Activated CD8-positive, alpha-beta memory T cell treated with anti-CD3 and anti-CD28 coated beads for 48 hours (primary cell): ENCODE measurements around the gene FGF3.

Source experiments
- DNase-seq, 3 experiments: peaks; one replicate each; pipeline ENCODE4 v3.0.0-alpha.2; 2020; ENCODE audit warnings: low read depth in 2 of 3, low spot score in 2 of 3

Gene FGF3

DNA sequence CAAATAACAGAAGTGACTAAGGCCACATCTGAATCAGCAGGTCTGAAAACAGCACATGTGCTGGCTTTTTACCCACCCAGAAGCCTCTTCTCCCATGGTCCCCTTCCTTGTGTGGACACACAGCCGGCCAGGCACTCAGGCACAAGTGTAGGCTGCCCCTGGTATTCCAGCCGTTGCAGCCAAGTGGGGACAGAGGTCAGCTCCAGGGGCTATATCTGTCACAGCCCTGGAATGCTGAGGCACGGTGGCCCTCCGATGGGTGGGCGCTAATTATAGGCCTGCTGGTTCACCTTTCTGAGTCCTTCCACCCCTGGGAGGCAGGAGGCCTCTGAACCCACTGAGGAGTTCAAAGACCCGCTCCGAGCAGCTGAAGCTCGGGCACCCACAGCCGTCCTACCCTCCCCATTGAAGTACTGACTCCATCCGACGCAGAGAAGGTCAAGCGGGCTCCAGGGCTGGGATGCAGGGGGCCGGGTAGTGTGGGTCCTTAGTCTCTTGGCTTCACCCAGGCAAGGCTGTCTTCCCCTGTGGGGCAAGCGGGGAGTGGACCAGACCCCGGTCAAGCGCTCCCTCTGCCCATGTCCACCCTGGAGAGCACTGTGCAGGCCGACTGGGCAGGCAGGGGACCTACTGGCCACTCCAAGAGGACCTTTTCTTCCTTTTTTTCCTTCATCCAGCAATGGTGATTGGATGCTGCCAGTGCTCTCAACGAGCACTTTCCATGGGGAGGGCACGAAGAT lies 14.3 kb downstream of the FGF3 start:
- DNase-seq, result no peak

GRCh38 chr11:69803604-69804218 lies 15.5 kb downstream of the FGF3 start:
- no peak for DNase-seq

GRCh38 chr11:69803022-69803421 lies 16.2 kb downstream of the FGF3 start:
- DNase-seq, result no peak

DNA sequence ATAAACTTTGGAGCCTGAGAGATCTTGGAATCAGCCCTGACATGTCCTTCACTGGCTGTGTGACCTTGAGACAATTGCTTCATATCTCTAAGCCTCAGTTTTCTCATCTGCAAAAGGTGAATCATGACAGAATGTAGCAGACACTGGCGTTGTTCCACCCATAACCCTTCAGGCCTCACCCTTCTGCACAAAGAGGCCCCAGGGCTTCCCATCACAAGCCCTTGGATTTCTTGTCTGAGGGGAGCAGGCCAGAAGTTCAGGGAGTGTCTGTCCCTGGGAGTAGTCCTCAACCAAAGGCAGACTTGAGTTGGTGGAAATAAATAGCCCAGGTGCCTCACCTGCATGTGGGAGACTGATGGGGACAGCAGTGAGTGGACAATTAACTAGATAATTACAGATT lies 16.6 kb downstream of the FGF3 start:
- DNase-seq, result no peak

DNA sequence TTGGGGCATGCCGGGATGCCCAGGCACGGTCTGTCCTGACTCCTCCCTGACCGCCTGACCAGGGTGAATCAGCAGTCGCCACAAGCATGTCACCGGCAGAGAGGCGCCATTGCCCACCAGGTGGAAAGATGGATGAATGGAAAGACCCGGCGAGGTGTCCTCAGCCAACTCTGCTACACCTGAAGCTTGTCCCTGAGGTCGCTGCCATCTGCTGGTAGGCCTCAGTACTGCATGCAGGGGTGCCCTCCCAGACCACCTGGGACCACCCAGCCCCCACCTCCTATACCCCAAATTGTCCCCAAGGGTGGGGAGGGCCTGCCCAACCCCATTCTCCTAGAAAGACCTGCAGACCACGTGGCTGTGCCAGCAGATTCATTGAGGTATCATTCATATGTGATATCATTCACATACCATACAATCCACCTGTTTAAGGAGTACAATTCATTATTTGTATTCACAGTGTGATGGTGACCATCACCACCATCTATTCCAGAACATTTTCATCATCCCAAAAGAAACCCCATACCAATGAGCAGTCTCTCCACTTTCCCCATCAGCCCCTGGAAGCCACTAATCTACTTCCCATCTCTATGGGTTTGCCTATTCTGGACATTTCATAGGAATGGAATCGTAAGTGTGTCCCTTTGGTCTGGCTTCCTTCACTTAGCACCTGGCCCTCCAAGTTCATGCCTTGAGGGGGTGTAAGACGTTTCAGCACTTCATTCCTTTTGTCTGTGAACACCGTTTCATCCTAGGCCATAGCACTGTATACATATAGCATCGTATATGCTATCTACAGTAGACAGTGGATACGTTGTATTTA lies 17.5 kb downstream of the FGF3 start:
- DNase-seq, result peak in 1 of 3 experiments; percentile 9

DNA sequence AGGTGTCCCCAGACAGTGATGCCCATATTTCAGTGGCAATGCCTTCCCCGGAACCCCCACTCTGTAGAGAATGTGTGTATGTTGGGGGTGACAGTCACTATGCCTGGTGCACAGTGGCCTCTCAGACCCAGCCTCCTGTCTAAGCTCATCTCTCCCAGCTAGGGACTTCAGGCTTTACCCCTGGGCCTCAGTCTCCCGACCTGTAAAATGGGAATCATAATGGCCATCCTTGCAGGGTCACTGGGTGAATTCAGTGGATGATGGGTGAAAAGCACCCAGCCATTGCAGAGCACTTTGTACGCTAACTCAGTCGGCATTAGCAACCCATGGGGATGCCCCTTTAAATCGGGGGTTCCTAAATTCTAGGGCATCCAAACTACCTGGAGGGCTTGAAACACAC lies 18.9 kb downstream of the FGF3 start:
- DNase-seq, result no peak

- no peak for DNase-seq
Measured at GRCh38 chr11:69799582-69799981, 19.6 kb downstream of the FGF3 start.

GRCh38 chr11:69799097-69799496 lies 20.1 kb downstream of the FGF3 start:
- DNase-seq, result no peak

DNA sequence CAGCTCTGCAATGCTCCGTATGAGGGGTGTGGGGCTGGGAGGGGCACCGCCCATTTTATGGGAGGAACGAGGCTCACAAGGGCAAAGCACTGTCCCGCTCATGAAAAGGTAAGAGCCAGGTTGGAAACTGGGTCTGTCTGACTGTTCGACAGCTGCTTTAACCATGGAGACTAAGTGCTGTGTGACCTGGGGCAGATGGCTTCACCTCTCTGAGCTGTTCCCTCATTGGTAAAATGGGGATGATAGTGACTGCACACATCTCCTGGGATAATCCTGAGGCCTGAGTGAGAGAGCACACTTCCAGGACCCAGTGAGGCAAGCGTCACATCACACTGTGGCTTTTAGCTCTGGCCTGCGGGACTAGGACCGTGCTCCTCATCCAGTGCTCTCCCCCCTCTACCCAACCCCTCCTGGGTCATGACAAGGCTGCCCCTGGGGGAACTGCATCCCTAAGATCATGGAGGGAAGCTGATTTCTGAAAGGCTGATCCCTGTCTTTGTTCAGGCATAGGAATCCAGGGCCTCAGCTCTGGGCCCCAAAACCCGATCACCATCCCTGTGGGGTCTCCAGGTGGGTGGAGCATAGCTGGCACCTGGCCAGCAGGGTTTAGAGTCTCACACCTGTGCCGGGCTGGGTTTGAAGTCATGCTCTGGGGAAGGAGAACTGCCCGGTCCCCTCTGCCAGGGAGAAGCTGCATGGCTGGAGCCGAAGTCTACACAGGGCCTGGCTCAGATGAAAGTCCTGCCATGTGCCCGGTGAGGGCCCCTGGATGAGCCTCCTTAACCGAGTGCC lies 21.3 kb downstream of the FGF3 start:
- DNase-seq, result no peak

DNA sequence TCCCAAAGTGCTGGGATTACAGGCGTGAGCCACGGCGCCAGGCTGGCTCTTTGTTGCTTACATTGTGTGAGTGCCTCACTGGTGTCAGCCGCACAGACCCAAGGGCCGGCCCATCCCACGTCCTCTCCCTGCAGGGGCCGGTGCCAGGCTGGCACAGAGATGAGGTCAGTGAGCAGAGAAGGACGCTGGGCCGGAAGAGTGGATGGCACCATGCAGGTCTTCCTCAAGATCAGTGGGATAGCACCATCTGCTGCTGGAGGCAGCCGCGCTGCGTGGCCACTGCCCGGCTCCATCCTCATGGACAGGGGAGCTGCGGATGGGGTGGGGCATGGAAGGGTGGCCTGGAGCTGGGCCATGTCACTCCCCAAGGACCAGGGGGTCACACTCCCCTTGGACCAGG lies 22.1 kb downstream of the FGF3 start:
- DNase-seq, result no peak

DNA sequence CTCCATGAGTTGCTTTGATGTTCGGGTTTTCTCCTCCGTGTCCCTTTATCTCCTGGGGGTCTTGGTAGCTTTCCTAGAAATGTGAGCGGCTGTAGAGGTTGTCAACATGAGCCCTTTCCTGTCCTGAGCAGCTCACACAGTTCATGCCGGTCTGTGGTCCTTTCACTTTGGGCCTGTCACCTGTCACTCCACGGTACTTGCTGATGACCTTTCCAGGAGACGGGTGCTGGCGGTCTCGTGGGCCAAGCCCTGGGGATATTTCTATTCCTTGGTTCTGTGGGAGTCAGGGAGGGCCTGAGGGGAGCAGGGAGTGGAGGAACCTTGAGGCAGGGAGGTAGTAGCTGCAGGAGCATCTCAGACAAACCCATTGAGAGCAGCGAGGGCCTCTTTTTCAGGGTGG lies 23.2 kb downstream of the FGF3 start:
- no peak for DNase-seq

GRCh38 chr11:69791276-69792180 lies 27.7 kb downstream of the FGF3 start:
- no peak for DNase-seq

DNA sequence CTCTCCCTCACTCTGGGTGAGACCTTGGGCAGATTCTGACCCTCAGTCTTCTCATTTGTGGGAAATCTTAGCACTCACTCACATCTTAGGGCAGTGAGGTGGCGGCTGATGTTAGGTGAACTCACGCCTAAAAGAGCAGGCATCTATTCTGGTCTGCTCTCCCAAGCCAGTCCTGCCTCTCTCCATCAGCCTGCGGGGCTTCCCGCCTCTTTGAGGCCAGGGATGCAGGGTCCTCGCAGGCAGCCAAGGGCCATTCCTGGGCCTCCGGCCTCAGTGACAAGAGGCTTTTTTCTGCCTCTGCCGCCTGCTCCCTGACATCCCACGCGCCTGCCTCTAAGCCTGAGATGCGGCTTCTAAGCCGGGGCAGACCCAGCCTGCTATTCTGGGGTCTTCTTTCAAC lies 30.3 kb downstream of the FGF3 start:
- DNase-seq, result no peak

- no peak for DNase-seq
Measured at GRCh38 chr11:69787906-69788305, 31.3 kb downstream of the FGF3 start.

DNA sequence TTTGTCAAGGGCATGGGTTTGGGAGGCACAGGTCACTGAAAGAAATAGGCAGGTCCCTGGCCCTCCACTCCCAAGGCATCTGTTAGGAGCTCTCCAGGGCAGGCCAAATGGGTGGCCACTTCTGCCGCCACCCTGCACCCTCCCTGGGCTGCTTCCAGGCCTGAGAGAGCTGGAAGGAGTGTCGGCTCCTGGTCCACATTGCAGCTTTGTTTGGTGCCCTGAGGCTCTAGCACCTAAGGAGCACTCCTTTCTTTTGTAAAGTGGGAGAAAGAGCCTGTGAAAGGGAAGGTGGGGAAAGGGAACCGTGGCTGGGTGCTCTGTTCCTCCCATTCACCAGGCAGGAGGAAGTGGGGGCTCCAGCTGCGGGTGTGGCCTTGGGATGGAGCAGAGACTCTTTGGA lies 31.8 kb downstream of the FGF3 start:
- DNase-seq, result no peak

DNA sequence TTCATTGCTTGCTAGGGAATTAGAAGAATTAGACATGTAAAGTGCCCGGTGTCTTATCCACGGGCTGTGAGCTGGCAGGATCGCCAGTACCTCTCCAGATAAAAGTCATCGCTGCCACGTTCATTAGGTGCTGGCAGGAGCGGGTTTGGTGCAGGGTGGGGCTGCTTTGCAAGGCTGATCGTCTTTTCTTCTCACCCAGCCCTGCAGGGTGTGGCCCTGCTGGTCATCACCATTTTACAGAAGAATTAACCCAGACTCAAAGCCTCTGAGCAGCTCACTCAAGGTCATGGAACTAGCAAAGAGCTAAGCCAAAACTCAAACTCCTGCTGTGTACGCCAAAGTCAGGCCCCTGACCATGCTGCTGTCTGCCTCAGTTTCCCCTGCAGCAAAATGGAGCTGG lies 38.0 kb downstream of the FGF3 start:
- no peak for DNase-seq

DNA sequence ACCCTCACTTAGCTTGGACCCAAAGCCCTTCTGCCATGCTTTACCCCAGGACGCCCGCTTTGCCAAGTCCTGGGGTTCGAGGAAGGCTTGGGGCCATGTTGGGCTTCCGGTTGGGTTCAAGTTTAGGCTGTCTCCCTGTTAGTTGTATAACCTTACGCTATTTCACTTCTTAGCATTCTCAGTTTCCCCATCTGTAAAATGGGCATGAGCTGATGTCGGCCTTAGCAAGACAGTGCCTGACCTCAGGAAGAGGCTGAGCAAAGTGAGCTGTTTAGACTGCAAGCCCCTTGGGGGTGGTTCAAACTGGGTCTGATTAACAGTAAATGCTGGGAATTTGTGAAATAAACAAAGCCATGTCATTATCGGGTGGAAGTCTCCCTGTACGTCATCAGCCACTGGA lies 40.8 kb downstream of the FGF3 start:
- DNase-seq, result no peak

- no peak for DNase-seq
Measured at GRCh38 chr11:69775163-69775755, 44.0 kb downstream of the FGF3 start, which contains the start of gene FGF4. Gene FGF4 (minus strand): TSS chr11:69775341. CDS start chr11:69775084, 257 bp downstream.

- DNase-seq, result no peak
Measured at GRCh38 chr11:69774354-69775162, 44.7 kb downstream of the FGF3 start.
